Thymus (tissue), 11 donors: ENCODE measurements around the gene SDS. TPM values are rescaled to one million over a fixed set of nuclear protein-coding genes. Genes with fewer than 3 reads are reported as not detected.

Experiments used
- DNase-seq, 9 donors: peaks; one replicate each; pipeline ENCODE4 v3.0.0-alpha.2; 2013; ENCODE audit warnings: low spot score in 9 of 9, low read depth in 6 of 9, missing footprints in 1 of 9
- H3K27ac ChIP-seq, 2 donors: one replicate each; pipeline ENCODE4 v1.5.1; 2013; ENCODE audit warnings: control low read depth in 1 of 2, low read depth in 1 of 2, low read length in 1 of 2, mild to moderate bottlenecking in 1 of 2, moderate library complexity in 1 of 2
- H3K27me3 ChIP-seq, 2 donors: one replicate each; pipeline ENCODE4 v1.5.1; 2013; ENCODE audit warnings: low read length in 1 of 2; ENCODE audit not compliant: control insufficient read depth in 2 of 2, insufficient read depth in 1 of 2
- H3K36me3 ChIP-seq, 2 donors: one replicate each; pipeline ENCODE4 v1.5.1; 2013; ENCODE audit warnings: low read length in 1 of 2, mild to moderate bottlenecking in 1 of 2, moderate library complexity in 1 of 2; ENCODE audit not compliant: control insufficient read depth in 2 of 2, insufficient read depth in 2 of 2
- H3K4me1 ChIP-seq, 2 donors: one replicate each; pipeline ENCODE4 v1.5.1; 2013; ENCODE audit warnings: low read length in 2 of 2; ENCODE audit not compliant: control insufficient read depth in 2 of 2, insufficient read depth in 2 of 2
- H3K4me3 ChIP-seq, 2 donors: one replicate each; pipeline ENCODE4 v1.5.1; 2013; ENCODE audit warnings: low read length in 2 of 2, control low read depth in 1 of 2, mild to moderate bottlenecking in 1 of 2
- H3K9me3 ChIP-seq, 2 donors: one replicate each; pipeline ENCODE4 v1.5.1; 2013; ENCODE audit warnings: low read length in 1 of 2, mild to moderate bottlenecking in 1 of 2; ENCODE audit not compliant: control insufficient read depth in 2 of 2, insufficient read depth in 1 of 2
- WGBS: extraction: QIAGEN DNeasy Blood & Tissue Kit; methylation state at CpG from one replicate; pipeline ENCODE4 v1.1.7; 2013; 5-methylcytosine and 5-hydroxymethylcytosine counted together
- polyA plus RNA-seq: library from polyadenylated mRNA; stranded (reverse); fragments of 200-250 nt; gene quantifications from one replicate; pipeline ENCODE4 v1.2.3, GENCODE V29; 2013
- total RNA-seq: library from RNA; stranded (reverse); fragments of 120-200 nt; gene quantifications from one replicate; pipeline ENCODE4 v1.2.4, GENCODE V29; 2013
- donor health status: healthy.

The SDS gene
- total and polyA plus RNA-seq, 2 donors, result 0.52 to 26.3 TPM

DNA sequence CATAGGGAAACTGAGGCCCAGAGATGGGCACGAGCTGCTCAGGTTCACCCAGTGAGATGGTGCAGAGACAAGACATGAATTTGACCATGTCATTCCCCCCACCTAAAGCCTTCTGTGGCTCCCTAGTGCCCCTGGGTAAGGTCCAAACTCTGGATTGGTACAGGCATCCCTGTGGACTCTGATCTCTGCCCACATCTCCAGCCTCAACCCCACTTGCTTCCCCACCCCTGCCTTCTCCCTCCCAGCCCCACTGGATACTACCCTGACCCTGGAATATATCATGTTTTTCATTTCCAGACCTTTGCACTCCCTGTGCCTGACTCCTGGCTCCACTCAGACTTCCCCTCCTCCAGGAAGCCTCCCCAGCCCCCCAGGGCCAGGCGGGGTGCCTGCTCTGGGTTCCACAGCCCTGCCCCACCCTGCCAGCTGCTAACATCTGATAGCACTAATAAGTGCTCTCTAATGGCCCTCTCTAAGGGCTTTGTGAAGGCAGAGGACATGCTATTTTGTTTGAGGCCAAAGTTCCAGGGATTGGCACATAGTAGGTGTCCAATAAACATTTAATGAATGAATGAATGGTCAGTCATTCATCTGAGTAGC is 17.4 kb upstream of the SDS start:
- Histone ChIP-seq H3K4me1 (no peaks in the 10 kb centered on the region), H3K9me3 (no peaks in the 10 kb centered on the region), H3K27ac (no peak overlapping the region), H3K27me3 (peaks cover 0 to 5% of the 10 kb centered on the region in 2 donors), H3K36me3 (no peaks in the 10 kb centered on the region), H3K4me3 (no peak overlapping the region)
- DNase-seq, result no peak
- 93% methylated on average over 2 of the region's 2 CpGs for WGBS

DNA sequence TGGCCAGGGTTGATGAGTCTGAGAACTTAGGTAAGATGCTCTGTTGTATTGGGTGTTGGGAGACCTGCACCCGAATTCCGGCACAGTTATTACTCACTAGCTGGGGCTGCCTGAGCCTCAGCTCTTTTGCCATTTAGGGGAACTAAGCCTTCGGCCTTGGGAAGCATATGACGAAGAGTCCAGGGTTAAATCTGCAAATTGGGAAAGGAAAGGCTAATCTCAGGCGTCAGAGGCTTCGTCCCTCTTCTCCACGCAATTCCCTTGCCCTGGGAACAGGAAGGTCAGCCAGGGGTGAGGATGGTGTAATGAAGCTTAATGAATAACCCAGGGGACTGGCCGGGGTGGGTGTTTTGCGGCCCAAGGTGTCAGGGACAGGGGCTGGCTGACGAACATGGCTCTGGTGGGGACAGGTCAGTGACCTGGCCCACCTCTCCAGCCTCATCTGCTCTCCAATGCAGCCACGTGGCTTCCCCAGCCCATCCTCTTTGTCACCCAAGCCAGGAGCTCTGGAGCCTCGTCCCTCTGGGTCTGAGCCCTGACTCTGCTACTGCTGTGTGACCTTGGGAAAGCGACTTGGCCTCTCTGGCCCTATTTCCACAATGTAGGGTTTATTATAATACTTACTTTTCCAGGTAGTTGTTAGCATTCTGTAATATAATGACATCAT is 14.7 kb upstream of the SDS start:
- no peak overlapping the region for H3K27ac ChIP-seq
- no peak overlapping the region for H3K4me3 ChIP-seq
- DNase-seq, result no peak
- H3K4me1 ChIP-seq, result no peaks in the 10 kb centered on the region
- H3K27me3 ChIP-seq, result peaks cover 0 to 2% of the 10 kb centered on the region in 2 donors
- H3K36me3 ChIP-seq, result no peaks in the 10 kb centered on the region
- H3K9me3 ChIP-seq, result no peaks in the 10 kb centered on the region
- WGBS, result 94% methylated on average over 13 of the region's 13 CpGs

DNA sequence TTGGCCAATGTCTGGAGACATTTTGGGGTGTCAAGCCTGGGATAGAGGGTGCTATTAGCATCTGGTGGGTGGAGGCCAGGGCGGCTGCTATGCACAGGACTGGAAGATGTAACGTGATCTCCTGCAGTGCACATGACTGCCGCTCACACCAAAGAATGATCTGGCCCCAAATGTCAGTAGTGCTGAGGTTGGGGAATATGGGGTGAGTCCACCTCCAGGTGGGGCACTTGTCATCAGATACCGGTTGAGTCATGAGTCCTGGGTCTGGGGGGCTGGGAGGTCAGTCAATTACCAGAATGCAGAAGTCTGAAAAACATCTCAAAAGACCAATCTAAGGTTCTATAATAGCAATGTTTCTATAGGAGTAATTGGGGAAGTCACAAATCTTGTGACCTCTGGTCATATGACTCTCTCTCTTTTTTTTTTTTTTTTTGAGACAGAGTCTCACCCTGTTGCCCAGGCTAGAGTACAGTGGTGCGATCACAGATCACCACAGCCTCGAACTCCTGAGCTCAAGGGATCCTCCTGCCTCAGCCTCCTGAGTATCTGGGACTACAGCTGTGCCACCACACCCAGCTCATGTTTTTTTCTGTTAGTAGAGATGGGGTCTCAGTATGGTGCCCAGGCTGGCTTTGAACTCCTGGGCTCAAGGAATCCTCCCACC is 12.5 kb upstream of the SDS start:
- H3K36me3 ChIP-seq, result no peaks in the 10 kb centered on the region
- 68% methylated on average over 6 of the region's 6 CpGs for WGBS
- no peak overlapping the region for H3K27ac ChIP-seq
- H3K9me3 ChIP-seq, result no peaks in the 10 kb centered on the region
- DNase-seq, result no peak
- no peaks in the 10 kb centered on the region for H3K4me1 ChIP-seq
- H3K27me3 ChIP-seq, result peaks cover 0 to 2% of the 10 kb centered on the region in 2 donors
- no peak overlapping the region for H3K4me3 ChIP-seq

DNA sequence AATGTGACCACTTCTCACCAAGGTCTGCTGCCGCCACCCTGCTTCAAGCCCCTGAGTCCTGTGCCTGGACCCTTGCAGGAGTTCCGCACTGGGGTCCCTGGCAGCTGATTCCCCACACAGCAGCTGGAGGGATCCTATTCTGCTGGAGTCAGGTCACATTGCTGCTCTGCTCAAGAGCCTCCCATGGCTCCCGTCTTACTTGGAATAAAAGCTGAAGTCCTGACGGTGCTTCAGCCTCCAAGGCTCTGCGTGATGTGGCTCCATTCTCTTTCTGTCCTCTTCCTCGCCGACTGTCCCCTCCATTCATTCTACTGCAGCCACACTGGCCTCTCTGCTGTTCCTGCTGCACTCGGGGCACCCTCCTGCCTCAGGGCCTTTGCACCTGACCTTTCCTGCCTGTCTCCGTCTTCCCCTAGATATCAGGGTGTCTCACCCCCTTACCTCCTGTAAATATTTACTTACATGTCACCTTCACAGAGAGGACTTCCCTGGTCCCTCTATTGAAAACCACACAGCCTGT is 10.9 kb upstream of the SDS start:
- Histone ChIP-seq H3K36me3 (no peaks in the 10 kb centered on the region), H3K4me3 (no peak overlapping the region), H3K27ac (no peak overlapping the region), H3K27me3 (peaks cover 0 to 2% of the 10 kb centered on the region in 2 donors), H3K4me1 (no peaks in the 10 kb centered on the region), H3K9me3 (no peaks in the 10 kb centered on the region)
- no peak for DNase-seq
- 97% methylated on average over 9 of the region's 9 CpGs for WGBS

DNA sequence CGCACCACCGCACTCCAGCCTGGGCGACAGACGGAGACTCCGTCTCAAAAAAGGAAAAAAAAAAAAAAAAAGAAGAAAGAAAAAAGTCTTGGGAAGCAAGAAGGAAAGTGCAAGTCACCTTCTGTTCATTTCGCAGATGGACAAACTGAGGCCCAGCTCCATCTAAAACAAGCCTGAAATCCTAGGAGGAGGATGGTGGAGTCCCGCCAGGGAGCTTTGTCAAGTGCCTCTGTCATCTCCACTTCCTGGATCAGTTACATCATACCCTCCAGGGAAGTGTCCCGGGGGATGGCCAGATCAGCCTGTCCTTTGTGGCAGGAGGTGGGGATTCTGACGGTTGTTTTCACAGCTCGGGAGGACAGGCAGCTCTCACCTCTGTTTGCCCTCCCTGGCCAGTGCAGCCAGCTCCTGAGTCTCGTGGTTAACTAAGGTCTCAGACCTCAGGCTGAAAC is 9.8 kb upstream of the SDS start:
- no peaks in the 10 kb centered on the region for H3K36me3 ChIP-seq
- H3K4me3 ChIP-seq, result no peak overlapping the region
- no peaks in the 10 kb centered on the region for H3K4me1 ChIP-seq
- no peak for DNase-seq
- H3K9me3 ChIP-seq, result no peaks in the 10 kb centered on the region
- WGBS, result 92% methylated on average over 11 of the region's 11 CpGs
- H3K27ac ChIP-seq, result no peak overlapping the region
- H3K27me3 ChIP-seq, result peaks cover 0 to 2% of the 10 kb centered on the region in 2 donors

DNA sequence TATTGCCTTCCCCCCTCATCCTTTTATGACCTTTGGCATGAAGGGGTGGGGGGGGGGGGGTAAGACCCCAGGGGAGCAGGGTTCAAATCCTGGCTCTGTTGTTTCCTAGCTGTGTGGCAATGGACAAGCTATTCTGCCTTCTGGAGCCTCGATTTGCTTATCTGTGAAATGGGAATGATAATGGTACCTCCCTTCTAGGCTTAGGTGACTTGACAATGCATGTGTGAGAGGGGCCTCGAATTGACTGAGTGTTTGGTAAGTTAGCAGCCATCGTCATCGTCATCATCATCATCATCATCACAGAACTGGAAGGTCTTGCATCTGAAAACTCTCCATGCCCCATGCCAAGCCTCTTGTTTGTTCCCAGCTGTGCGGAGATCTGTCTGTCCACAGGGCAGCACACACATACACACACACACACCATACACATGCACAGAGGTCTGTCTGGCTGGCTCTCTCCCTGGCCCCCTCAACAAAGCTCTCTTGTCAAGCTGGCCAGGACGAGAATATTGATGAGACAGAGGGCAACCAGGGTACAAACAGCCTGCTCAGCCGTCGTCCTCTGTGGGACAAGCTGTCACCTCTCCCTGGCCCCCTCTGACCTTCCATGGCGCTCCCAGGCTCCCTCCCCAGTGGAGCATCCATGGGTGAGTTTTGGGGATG is 5.9 kb upstream of the SDS start:
- Histone ChIP-seq H3K4me1 (no peaks in the 10 kb centered on the region), H3K27ac (no peak overlapping the region), H3K27me3 (peaks cover 0 to 2% of the 10 kb centered on the region in 2 donors), H3K9me3 (no peaks in the 10 kb centered on the region), H3K4me3 (no peak overlapping the region), H3K36me3 (no peaks in the 10 kb centered on the region)
- 92% methylated on average over 9 of the region's 9 CpGs for WGBS
- no peak for DNase-seq

DNA sequence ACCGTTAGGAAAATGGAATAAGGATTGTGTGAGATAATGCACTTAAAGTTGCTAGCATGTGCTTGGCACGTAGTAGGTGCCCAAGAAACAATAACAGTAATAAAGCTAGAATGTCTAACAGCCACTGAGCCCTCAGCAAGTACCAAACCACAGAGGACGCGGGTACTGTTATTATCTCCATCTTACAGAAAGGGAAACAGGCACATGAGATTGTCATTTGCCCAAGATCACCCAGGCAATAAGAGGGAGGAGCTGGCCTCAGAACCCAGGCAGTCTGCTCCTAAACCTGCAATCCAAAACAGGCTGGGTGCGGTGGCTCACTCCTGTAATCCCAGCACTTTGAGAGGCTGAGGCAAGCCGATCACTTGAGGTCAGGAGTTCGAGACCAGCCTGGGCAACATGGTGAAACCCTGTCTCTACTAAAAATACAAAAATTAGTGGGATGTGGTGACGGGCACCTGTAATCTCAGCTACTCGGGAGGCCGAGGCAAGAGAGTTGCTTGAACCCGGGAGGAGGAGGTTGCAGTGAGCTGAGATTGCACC is 5.1 kb upstream of the SDS start:
- H3K27ac ChIP-seq, result no peak overlapping the region
- H3K4me3 ChIP-seq, result no peak overlapping the region
- 98% methylated on average over 11 of the region's 11 CpGs for WGBS
- H3K27me3 ChIP-seq, result no peaks in the 10 kb centered on the region
- no peaks in the 10 kb centered on the region for H3K4me1 ChIP-seq
- no peaks in the 10 kb centered on the region for H3K36me3 ChIP-seq
- no peak for DNase-seq
- no peaks in the 10 kb centered on the region for H3K9me3 ChIP-seq

DNA sequence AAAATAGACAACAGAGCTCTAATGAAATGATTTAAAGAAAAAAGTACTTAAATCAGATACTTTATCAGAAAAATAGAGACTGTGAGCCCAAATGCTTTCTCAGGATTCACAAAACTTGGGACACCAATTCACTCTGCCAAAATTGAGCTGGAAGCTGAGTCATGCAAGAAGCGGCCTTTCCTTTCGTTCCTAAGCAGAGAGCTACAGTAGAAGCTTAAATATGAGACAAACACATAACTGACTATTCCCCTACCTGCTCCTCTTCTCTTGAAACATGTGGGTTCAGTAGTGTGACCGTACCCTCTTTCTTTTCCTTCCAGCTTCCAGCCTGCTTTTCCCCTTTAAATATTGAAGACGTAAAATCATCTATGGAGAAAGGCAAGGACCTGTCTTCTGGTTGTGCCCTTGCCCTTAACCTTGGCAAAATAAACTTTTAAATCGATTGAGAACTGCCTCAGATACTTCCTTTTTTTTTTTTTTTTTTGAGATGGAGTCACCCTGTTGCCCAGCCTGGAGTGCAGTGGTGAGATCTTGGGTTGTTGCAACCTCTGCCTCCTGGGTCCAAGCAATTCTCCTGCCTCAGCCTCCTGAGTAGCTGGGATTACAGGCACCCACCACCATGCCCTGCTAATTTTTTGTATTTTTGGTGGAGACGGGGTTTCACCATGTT is 4.4 kb upstream of the SDS start:
- no peaks in the 10 kb centered on the region for H3K4me1 ChIP-seq
- H3K4me3 ChIP-seq, result no peak overlapping the region
- H3K27me3 ChIP-seq, result no peaks in the 10 kb centered on the region
- no peak overlapping the region for H3K27ac ChIP-seq
- no peaks in the 10 kb centered on the region for H3K9me3 ChIP-seq
- 66% methylated on average over 6 of the region's 6 CpGs for WGBS
- DNase-seq, result no peak
- H3K36me3 ChIP-seq, result no peaks in the 10 kb centered on the region
